Right lobe of liver (tissue), 6 donors: Measurements from ENCODE around the gene SLC2A2. TPM values are rescaled to one million over a fixed set of nuclear protein-coding genes. Genes with fewer than 3 reads are reported as not detected.

ENCODE experiments used
- ATAC-seq, 4 donors: fragments of 200-7000 bp; cut with Tn5 transposase; one replicate each; pipeline ENCODE4 v1.9.1; 2020; ENCODE audit warnings: mild to moderate bottlenecking in 4 of 4, moderate library complexity in 4 of 4
- DNase-seq, 3 donors: peaks; one replicate each; pipeline ENCODE4 v3.0.0-alpha.2; 2020
- H3K27ac ChIP-seq, 3 donors: fragments of 200-600 bp; one replicate each; pipeline ENCODE4 v1.8.0; 2022
- H3K27me3 ChIP-seq, 2 donors: fragments of 200-600 bp; one replicate each; pipeline ENCODE4 v1.8.0; 2022
- H3K36me3 ChIP-seq, 4 donors: fragments of 200-600 bp; sonication (generic) in 1 of 4; one replicate each; pipeline versions ENCODE4 v1.5.1 to v1.8.0; 2017 to 2022; ENCODE audit warnings: control low read depth in 1 of 4
- H3K4me1 ChIP-seq, 4 donors: fragments of 200-600 bp; sonication (generic) in 1 of 4; one replicate each; pipeline versions ENCODE4 v1.5.1 to v1.8.0; 2017 to 2022; ENCODE audit warnings: control low read depth in 1 of 4
- H3K4me3 ChIP-seq, 3 donors: fragments of 200-600 bp; one replicate each; pipeline ENCODE4 v1.8.0; 2022
- H3K9me3 ChIP-seq, 4 donors: fragments of 200-600 bp; sonication (generic) in 1 of 4; one replicate each; pipeline versions ENCODE4 v1.5.1 to v1.8.0; 2017 to 2022; ENCODE audit warnings: control low read depth in 1 of 4
- CTCF ChIP-seq, 4 donors: fragments of 200-600 bp in 3 of 4; fragments of 450-650 bp in 1 of 4; IDR thresholded peaks; one replicate each; pipeline versions ENCODE4 v1.5.1 to v1.8.0; 2016 to 2022; ENCODE audit warnings: antibody characterized with exemption in 4 of 4, mild to moderate bottlenecking in 2 of 4
- POLR2A ChIP-seq: fragments of 450-650 bp; IDR thresholded peaks from one replicate; pipeline ENCODE4 v1.6.1; 2017; ENCODE audit warnings: antibody characterized with exemption, mild to moderate bottlenecking
- WGBS: methylation state at CpG from one replicate; pipeline ENCODE4 v1.1.6; 2018; ENCODE audit warnings: low coverage, low lambda C conversion rate; ENCODE audit not compliant: insufficient coverage; ENCODE audit errors: missing lambda C conversion rate; 5-methylcytosine and 5-hydroxymethylcytosine counted together
- intact Hi-C, 2 donors: fragments of 100-400 bp; cut with DNase I; formaldehyde crosslinking; loops; one replicate each; pipeline versions ENCODE4 v1.11.2 to v1.14.1; 2022
- total RNA-seq, 6 experiments: library from RNA; depleted of rRNA in 2 of 6; stranded (reverse); fragments of >200 nt in 2 of 6; fragmentation: NEBNext Ultra II Directional in 3 of 6; extraction: Animal tissue kit (Norgen Biotek cat#: 25700) in 3 of 6; gene quantifications; one replicate each; pipeline versions ENCODE4 v1.1.0 to v1.2.4, GENCODE V29; 2016 to 2023
- donor health status: DM: no; HTN: yes; CAD: no.
- donor health status: DM: no; HTN: no; CAD: no.
- donor health status: DM: no; HTN: no; CAD: no.
- donor health status: DM: no; HTN: yes; CAD: no.
- donor health status: DM: no; HTN: yes; CAD: no.

SLC2A2 gene
- total RNA-seq, 6 experiments from 2014 or later = 162 to 465 (median 276) TPM

GRCh38 chr3:171058873-171059603 lies 32.5 kb upstream of the SLC2A2 start:
- TF ChIP-seq POLR2A (no peak), CTCF (IDR thresholded peaks at IDR 0.05) (no peak)
- Histone ChIP-seq H3K9me3 (no peaks in the 10 kb centered on the region), H3K4me1 (peaks cover 0 to 9% (median 4%) of the 10 kb centered on the region in 4 donors), H3K36me3 (no peaks in the 10 kb centered on the region), H3K27me3 (no peaks in the 10 kb centered on the region), H3K4me3 (no peak overlapping the region), H3K27ac (peak overlapping the region; percentile 14 to 47 (median 36))
- no peak for DNase-seq
- intact Hi-C loops = loop anchor here in 1 of 2 donors (10.0 kb wide), 1 partner anchor 106 kb away; no protein-coding TSS in a partner anchor
- ATAC-seq = peak; percentile 64 to 85 (median 72)

DNA sequence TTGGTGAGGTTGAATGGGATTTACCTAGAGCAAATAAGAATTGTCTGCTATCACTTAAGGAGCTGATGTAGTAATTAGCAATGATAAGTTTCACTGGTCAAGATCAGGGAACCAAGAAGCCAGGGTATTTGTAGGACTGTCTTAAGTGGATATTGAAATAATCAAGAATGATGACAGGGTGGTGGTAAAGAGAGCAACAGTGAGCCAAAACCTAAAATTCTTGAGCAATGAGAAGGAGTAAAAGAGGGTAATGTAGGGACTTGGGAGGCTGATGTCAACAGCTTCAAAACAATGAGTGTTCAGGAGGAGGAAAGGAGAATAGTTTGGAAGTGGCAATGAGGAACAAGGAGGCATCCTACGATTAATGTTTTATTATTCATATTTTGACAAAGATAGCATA lies 31.5 kb upstream of the SLC2A2 start:
- WGBS = 91% methylated on average over 1 of the region's 1 CpG
- no peaks in the 10 kb centered on the region for H3K9me3 ChIP-seq
- TF ChIP-seq CTCF (IDR thresholded peaks at IDR 0.05) = no peak
- no peak for TF ChIP-seq POLR2A

GRCh38 chr3:171057072-171057471 lies 30.6 kb upstream of the SLC2A2 start:
- ATAC-seq (no peak), DNase-seq (no peak)
- H3K27me3 ChIP-seq = no peaks in the 10 kb centered on the region
- intact Hi-C loops = loop anchor here in 1 of 2 donors (10.0 kb wide), 1 partner anchor 108 kb away; no protein-coding TSS in a partner anchor
- no peak for TF ChIP-seq CTCF (IDR thresholded peaks at IDR 0.05)
- H3K27ac ChIP-seq = no peak overlapping the region
- WGBS = 100% methylated on average over 1 of the region's 1 CpG
- no peaks in the 10 kb centered on the region for H3K9me3 ChIP-seq
- H3K4me1 ChIP-seq = peaks cover 0 to 9% (median 4%) of the 10 kb centered on the region in 4 donors
- no peaks in the 10 kb centered on the region for H3K36me3 ChIP-seq
- no peak overlapping the region for H3K4me3 ChIP-seq

More for the DNA sequence above, 31.5 kb upstream of the SLC2A2 start:
- Histone ChIP-seq H3K27me3 (no peaks in the 10 kb centered on the region), H3K4me1 (peaks cover 0 to 9% (median 4%) of the 10 kb centered on the region in 4 donors), H3K27ac (no peak overlapping the region), H3K36me3 (no peaks in the 10 kb centered on the region), H3K4me3 (no peak overlapping the region)
- ATAC-seq = no peak
- intact Hi-C loops = loop anchor here in 1 of 2 donors (10.0 kb wide), 1 partner anchor 107 kb away; no protein-coding TSS in a partner anchor
- no peak for DNase-seq

DNA sequence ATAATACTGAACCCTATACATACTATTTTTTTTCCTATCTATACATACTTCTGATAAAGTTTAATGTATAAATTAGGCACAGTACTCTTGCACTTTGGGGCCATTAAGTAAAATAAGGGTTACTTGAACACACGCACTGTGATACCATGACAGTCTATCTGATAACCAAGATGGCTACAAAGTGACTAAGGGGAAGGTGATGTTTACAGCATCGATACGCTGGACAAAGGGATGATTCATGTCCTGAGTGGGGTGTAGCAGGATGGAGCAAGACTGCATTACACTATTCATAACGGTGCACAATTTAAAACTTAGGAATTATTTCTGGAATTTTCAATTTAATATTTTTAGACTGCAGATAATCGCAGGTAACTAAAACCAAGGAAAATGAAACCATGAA lies 30.0 kb upstream of the SLC2A2 start:
- Histone ChIP-seq H3K4me1 (peaks cover 0 to 9% (median 4%) of the 10 kb centered on the region in 4 donors), H3K27me3 (no peaks in the 10 kb centered on the region), H3K9me3 (no peaks in the 10 kb centered on the region), H3K4me3 (no peak overlapping the region), H3K27ac (no peak overlapping the region), H3K36me3 (no peaks in the 10 kb centered on the region)
- intact Hi-C loops = loop anchor here in 1 of 2 donors (10.0 kb wide), 1 partner anchor 108 kb away; no protein-coding TSS in a partner anchor
- no peak for DNase-seq
- ATAC-seq = no peak
- WGBS = 73% methylated on average over 5 of the region's 5 CpGs
- TF ChIP-seq CTCF (IDR thresholded peaks at IDR 0.05) = no peak
- TF ChIP-seq POLR2A = no peak
